Fibroblast of the aortic adventitia (primary cell): ENCODE measurements around the gene E2F8. TPM values are rescaled to one million over a fixed set of nuclear protein-coding genes. Genes with fewer than 3 reads are reported as not detected.
A peak's percentile ranks its signal among the peaks of the same experiment; 100 is the strongest.

Experiments used
- DNase-seq: peaks from one replicate; pipeline ENCODE4 v3.0.0-alpha.2; 2010; ENCODE audit warnings: low read depth
- H3K4me3 ChIP-seq: 2 replicates; pipeline ENCODE4 v1.5.1; 2011; ENCODE audit warnings: low read depth, mild to moderate bottlenecking, control low read depth, low read length, moderate library complexity
- CTCF ChIP-seq: IDR thresholded peaks from 2 replicates; pipeline ENCODE4 v1.5.1; 2011; ENCODE audit warnings: mild to moderate bottlenecking, low read length, control low read depth, inconsistent platforms; ENCODE audit not compliant: insufficient read depth
- total RNA-seq: library from RNA; depleted of rRNA; stranded (reverse); fragments of >200 nt; gene quantifications from 2 replicates; pipeline ENCODE4 v1.2.3, GENCODE V29; 2012; ENCODE audit warnings: low replicate concordance

E2F8 gene, protein sequence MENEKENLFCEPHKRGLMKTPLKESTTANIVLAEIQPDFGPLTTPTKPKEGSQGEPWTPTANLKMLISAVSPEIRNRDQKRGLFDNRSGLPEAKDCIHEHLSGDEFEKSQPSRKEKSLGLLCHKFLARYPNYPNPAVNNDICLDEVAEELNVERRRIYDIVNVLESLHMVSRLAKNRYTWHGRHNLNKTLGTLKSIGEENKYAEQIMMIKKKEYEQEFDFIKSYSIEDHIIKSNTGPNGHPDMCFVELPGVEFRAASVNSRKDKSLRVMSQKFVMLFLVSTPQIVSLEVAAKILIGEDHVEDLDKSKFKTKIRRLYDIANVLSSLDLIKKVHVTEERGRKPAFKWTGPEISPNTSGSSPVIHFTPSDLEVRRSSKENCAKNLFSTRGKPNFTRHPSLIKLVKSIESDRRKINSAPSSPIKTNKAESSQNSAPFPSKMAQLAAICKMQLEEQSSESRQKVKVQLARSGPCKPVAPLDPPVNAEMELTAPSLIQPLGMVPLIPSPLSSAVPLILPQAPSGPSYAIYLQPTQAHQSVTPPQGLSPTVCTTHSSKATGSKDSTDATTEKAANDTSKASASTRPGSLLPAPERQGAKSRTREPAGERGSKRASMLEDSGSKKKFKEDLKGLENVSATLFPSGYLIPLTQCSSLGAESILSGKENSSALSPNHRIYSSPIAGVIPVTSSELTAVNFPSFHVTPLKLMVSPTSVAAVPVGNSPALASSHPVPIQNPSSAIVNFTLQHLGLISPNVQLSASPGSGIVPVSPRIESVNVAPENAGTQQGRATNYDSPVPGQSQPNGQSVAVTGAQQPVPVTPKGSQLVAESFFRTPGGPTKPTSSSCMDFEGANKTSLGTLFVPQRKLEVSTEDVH
- total RNA-seq, result 4.4 TPM in 1 of 2 replicates, not detected in the other

DNA sequence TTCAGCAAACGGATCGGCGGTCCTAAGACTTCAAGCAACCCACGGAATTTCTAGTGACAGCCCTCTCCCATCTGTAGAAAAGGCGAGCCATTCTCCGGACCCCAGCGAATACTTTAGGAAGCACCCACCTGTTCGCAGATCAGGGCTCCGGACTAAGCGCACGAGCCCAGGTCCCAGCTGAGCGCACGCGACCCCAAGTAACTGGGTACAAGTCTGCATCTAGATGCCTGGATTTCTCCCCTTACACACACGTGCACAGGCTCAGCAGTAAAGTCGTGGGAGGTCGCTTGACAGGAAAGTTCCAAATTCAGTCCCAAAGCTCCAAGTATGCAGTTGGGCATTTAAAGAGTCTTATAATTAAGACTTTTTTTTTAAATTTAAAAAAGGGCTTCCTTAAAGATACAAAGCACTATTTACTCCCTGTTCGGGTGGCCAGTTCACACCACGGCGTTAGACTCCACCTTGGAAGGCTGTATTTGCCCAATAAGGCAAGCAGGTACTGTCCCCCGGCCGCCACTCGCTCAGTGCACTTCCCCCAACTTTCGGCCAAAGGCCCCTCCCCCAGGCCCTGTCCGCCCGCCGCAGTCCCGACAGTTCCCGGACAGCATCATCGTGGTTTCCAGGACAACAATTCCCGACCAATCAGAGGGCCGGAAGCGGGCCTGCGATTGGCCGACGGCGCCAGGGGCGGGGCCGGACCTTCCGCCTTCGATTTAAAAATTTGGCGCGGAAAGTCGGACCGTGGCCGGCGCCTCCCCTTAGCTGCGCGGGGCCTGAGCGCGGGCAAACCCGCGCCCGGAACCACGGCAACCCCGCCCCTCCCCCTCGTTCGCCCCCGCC is at the start of gene E2F8:
Gene E2F8 (minus strand): TSS at position 526 of the 840 bp plus-strand sequence. CDS start 824 bp downstream, outside the sequence.
- TF ChIP-seq CTCF, result no peak
- peak; percentile 89 for DNase-seq
- peak within 1 kb of the TSS; percentile 94 for H3K4me3 ChIP-seq

DNA sequence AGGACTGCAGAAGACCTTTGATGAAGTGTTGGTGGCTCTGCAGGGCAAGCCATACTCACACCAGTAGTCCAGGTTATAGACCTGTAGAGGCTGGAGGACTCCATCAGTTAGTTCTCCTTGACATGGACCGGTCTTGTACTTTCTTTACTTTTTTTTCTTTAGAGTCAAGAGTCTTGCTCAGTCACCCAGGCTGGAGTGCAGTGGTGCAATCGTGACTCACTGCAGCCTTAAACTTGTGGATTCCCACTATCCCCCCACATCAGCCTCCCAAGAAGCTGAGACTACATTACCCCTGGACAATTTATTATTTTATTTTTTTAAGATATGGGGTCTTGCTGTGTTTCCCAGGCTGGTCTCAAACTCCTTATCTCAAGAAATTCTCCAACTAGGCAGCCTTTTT is 49.6 kb upstream of the E2F8 start:
- DNase-seq, result no peak
- H3K4me3 ChIP-seq, result no peak overlapping the region
- no peak for TF ChIP-seq CTCF

GRCh38 chr11:19288256-19288655 is 47.5 kb upstream of the E2F8 start:
- no peak for TF ChIP-seq CTCF
- no peak for DNase-seq
- H3K4me3 ChIP-seq, result no peak overlapping the region

DNA sequence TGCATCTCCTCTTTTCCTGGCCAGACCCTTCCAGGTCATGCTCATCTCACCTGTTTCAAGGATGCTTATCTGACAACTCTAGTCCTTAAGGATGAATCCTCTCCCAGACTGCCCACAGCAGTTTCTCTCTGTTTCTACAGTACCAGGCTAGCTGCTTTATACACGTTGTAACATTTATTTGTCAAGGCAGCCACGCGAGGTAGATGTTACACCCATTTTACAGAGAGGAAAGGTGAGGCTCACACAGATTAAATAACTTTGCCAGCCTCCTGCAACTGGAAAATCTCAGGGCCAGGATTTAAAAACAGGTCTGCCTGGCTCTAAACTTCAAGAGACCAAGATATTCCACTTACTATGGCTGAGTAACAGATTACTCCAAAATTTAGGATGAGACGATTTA is 45.7 kb upstream of the E2F8 start:
- DNase-seq, result no peak
- no peak overlapping the region for H3K4me3 ChIP-seq
- TF ChIP-seq CTCF, result no peak

DNA sequence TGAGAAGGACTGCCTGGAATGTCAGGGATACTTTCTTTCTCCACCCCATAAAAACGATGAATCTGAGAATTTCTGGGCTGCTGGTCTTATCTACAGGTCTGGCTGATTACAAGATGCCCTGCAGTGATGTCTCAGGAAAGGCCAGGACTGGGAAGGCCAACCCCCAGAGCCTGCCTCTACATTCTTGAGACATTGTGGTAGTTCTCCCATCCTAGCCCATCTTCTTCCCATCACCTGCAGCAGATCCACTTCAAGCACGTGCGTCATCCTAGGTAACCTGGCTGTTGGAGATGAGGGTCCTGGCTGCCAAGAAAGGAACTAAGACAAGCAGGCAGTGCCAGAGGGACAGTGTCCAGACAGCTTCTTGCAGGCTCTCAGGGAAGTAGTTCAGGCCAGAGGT is 44.1 kb upstream of the E2F8 start:
- no peak overlapping the region for H3K4me3 ChIP-seq
- no peak for DNase-seq
- TF ChIP-seq CTCF, result no peak

DNA sequence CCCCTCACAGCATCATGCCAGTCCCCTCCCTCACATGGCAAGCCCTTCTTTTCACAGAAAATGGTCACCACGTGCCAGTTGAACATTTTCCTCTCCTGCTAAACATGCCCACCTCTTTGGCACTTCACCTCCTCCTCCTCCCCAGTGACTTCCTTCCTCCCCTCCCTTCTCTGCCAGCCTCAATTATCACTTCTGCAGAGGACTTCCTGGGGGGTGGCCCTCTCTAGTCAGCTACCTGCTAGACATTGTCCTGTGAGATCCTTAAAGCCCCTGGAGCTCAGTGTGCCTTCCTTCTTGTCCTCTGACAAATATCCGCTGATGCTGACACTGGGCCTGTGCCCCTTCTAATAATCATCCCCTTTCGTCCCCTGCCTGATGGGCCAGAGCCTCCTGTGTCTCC is 43.2 kb upstream of the E2F8 start:
- TF ChIP-seq CTCF, result no peak
- H3K4me3 ChIP-seq, result no peak overlapping the region
- DNase-seq, result no peak
